Left kidney (tissue), 1 donor: Measurements from ENCODE around the gene NDUFV2. TPM values are rescaled to one million over a fixed set of nuclear protein-coding genes. Genes with fewer than 3 reads are reported as not detected.

Experiments used
- polyA plus RNA-seq: library from polyadenylated mRNA; unstranded; fragments of 120-200 nt; gene quantifications from one replicate; pipeline ENCODE4 v1.2.1, GENCODE V29; 2013; ENCODE audit not compliant: insufficient read length

Gene NDUFV2
- polyA plus RNA-seq, 1 donor = 131 TPM

Other genes starting within 250 kb of the NDUFV2 start
- 33.8 TPM for gene ANKRD12, start 34.1 kb downstream of the NDUFV2 start, polyA plus RNA-seq
- 80.8 TPM for gene TWSG1, start 232.1 kb downstream of the NDUFV2 start, polyA plus RNA-seq